Astrocyte of the cerebellum (primary cell): Measurements from ENCODE around the gene ITPK1.

Experiments
- DNase-seq: peaks from one replicate; pipeline ENCODE4 v3.0.0-alpha.2; 2011; ENCODE audit warnings: low read depth
- H3K4me3 ChIP-seq: 2 replicates; pipeline ENCODE4 v1.5.1; 2011; ENCODE audit warnings: mild to moderate bottlenecking, low read depth, low read length, moderate library complexity
- CTCF ChIP-seq: IDR thresholded peaks from 2 replicates; pipeline ENCODE4 v1.5.1; 2012; ENCODE audit warnings: low read length, low read depth, moderate library complexity, mild to moderate bottlenecking; ENCODE audit errors: missing control alignments
- in situ Hi-C: cut with HindIII; loops from 2 replicates; pipeline ENCODE4 v1.10.0; 2017; ENCODE audit warnings: low sequenced_read_pairs

ITPK1 gene

GRCh38 chr14:93073358-93073707 is 42.4 kb downstream of the ITPK1 start:
- no peak for DNase-seq
- in situ Hi-C loops: no loop called here
- H3K4me3 ChIP-seq: no peak overlapping the region
- TF ChIP-seq CTCF: no peak

GRCh38 chr14:93072659-93073357 is 42.9 kb downstream of the ITPK1 start:
- H3K4me3 ChIP-seq: no peak overlapping the region
- in situ Hi-C loops: no loop called here
- TF ChIP-seq CTCF: no peak

GRCh38 chr14:93068711-93069110 is 47.0 kb downstream of the ITPK1 start:
- H3K4me3 ChIP-seq: no peak overlapping the region
- in situ Hi-C loops: no loop called here
- DNase-seq: no peak
- no peak for TF ChIP-seq CTCF

More at GRCh38 chr14:93072659-93073357, 42.9 kb downstream of the ITPK1 start:
- DNase-seq: no peak

- TF ChIP-seq CTCF: no peak
- in situ Hi-C loops: no loop called here
- H3K4me3 ChIP-seq: no peak overlapping the region
- no peak for DNase-seq
These were observed 48.6 kb downstream of the ITPK1 start for GRCh38 chr14:93067088-93067487.

- H3K4me3 ChIP-seq: no peak overlapping the region
- in situ Hi-C loops: no loop called here
- no peak for DNase-seq
- no peak for TF ChIP-seq CTCF
These were observed 50.4 kb downstream of the ITPK1 start for GRCh38 chr14:93065272-93065730.

GRCh38 chr14:93064411-93065271 is 51.1 kb downstream of the ITPK1 start:
- no peak overlapping the region for H3K4me3 ChIP-seq
- TF ChIP-seq CTCF: no peak
- in situ Hi-C loops: no loop called here
- no peak for DNase-seq
